Esophagus (tissue), 2 donors: ENCODE data around the gene TTN. TPM values are rescaled to one million over a fixed set of nuclear protein-coding genes. Genes with fewer than 3 reads are reported as not detected.

Experiments used
- H3K27ac ChIP-seq, 2 donors: one replicate each; pipeline ENCODE4 v1.5.1; 2013; ENCODE audit warnings: low read depth in 2 of 2, mild to moderate bottlenecking in 2 of 2, inconsistent platforms in 1 of 2, low read length in 1 of 2, moderate library complexity in 1 of 2
- H3K27me3 ChIP-seq, 2 donors: one replicate each; pipeline ENCODE4 v1.6.1; 2013; ENCODE audit warnings: low read length in 2 of 2, control low read depth in 1 of 2, mild to moderate bottlenecking in 1 of 2; ENCODE audit not compliant: insufficient read depth in 2 of 2, control insufficient read depth in 1 of 2
- H3K36me3 ChIP-seq, 2 donors: one replicate each; pipeline ENCODE4 v1.6.1; 2013; ENCODE audit warnings: low read length in 1 of 2; ENCODE audit not compliant: control insufficient read depth in 2 of 2, insufficient read depth in 2 of 2
- H3K4me1 ChIP-seq, 2 donors: one replicate each; pipeline ENCODE4 v1.6.1; 2013; ENCODE audit warnings: low read length in 1 of 2; ENCODE audit not compliant: control insufficient read depth in 2 of 2, insufficient read depth in 2 of 2
- H3K4me3 ChIP-seq, 2 donors: one replicate each; pipeline ENCODE4 v1.5.1; 2013; ENCODE audit warnings: low read length in 2 of 2, mild to moderate bottlenecking in 2 of 2, low read depth in 1 of 2, moderate library complexity in 1 of 2
- H3K9me3 ChIP-seq, 2 donors: one replicate each; pipeline ENCODE4 v1.6.1; 2013; ENCODE audit warnings: mild to moderate bottlenecking in 2 of 2, low read depth in 1 of 2, low read length in 1 of 2, moderate library complexity in 1 of 2; ENCODE audit not compliant: control insufficient read depth in 2 of 2, insufficient read depth in 1 of 2
- WGBS, 2 donors: extraction: QIAGEN DNeasy Blood & Tissue Kit; methylation state at CpG; one replicate each; pipeline ENCODE4 v1.1.7; 2013; 5-methylcytosine and 5-hydroxymethylcytosine counted together
- polyA plus RNA-seq, 2 donors: library from polyadenylated mRNA; stranded (reverse); fragments of 200-250 nt; gene quantifications; one replicate each; pipeline ENCODE4 v1.2.3, GENCODE V29; 2013
- donor health status: healthy with polysubstance abuse.
- donor health status: Bipolar disorder and iron deficiency.

TTN gene
- polyA plus RNA-seq, 2 donors: 0.09 to 0.59 TPM

GRCh38 chr2:178553047-178553446 is 254.2 kb downstream of the TTN start:
- Histone ChIP-seq H3K27me3 (no peaks in the 10 kb centered on the region), H3K4me1 (no peaks in the 10 kb centered on the region), H3K9me3 (no peaks in the 10 kb centered on the region), H3K36me3 (peaks cover 0 to 7% of the 10 kb centered on the region in 2 donors), H3K4me3 (no peak overlapping the region), H3K27ac (no peak overlapping the region)
- 65 to 84% methylated on average over 2 of the region's 2 CpGs for WGBS, 2 donors

- Histone ChIP-seq H3K9me3 (no peaks in the 10 kb centered on the region), H3K27ac (no peak overlapping the region), H3K4me1 (no peaks in the 10 kb centered on the region), H3K27me3 (no peaks in the 10 kb centered on the region), H3K36me3 (peaks cover 2 to 15% of the 10 kb centered on the region in 2 donors), H3K4me3 (no peak overlapping the region)
- 90 to 95% methylated on average over 2 of the region's 2 CpGs for WGBS, 2 donors
Measured at GRCh38 chr2:178550352-178550751, 256.9 kb downstream of the TTN start.

GRCh38 chr2:178542569-178542968 is 264.7 kb downstream of the TTN start:
- no peaks in the 10 kb centered on the region for H3K4me1 ChIP-seq
- peaks cover 7 to 27% of the 10 kb centered on the region in 2 donors for H3K36me3 ChIP-seq
- H3K4me3 ChIP-seq: no peak overlapping the region
- H3K27me3 ChIP-seq: no peaks in the 10 kb centered on the region
- H3K9me3 ChIP-seq: no peaks in the 10 kb centered on the region
- no peak overlapping the region for H3K27ac ChIP-seq
- WGBS, 2 donors: 97% methylated on average over 5 of the region's 5 CpGs

DNA sequence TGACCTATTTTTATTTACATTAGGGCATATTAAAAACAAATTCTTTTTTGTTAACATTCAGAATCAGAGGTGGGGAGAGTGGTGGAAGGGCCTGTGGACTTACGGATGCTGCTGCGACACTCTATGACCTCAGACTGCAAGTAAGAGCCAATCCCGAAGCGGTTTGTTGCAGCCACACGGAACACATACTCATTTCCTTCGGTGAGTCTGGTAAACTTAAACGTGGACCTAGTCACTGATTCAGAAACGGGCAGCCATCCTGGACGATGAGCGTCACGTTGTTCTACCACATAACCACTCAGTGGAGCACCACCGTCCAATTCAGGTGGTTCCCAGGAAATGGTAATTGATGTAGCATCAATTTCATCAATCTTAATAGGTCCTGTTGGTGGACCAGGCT is 265.1 kb downstream of the TTN start:
- Histone ChIP-seq H3K27ac (no peak overlapping the region), H3K9me3 (no peaks in the 10 kb centered on the region), H3K36me3 (peaks cover 7 to 27% of the 10 kb centered on the region in 2 donors), H3K4me3 (no peak overlapping the region), H3K4me1 (no peaks in the 10 kb centered on the region), H3K27me3 (no peaks in the 10 kb centered on the region)
- 96% methylated on average over 12 of the region's 12 CpGs for WGBS, 2 donors

DNA sequence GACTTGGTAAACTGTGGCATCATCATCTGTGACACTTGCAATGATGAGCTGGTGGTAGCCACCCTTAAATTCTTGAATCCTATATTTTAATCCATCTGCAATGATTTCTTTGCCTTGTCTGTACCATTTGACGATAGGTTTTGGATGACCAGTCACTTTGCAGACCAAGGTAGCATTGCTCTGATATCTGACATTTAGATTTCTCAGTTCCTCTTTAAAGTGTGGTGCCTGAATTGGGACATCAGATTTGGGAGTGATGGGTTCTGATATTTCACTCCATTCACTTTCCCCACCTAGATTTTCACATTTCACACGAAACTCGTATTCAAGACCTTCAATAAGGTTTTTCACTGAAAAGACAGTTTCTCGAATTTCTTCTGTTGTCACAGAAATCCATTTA is 271.2 kb downstream of the TTN start:
- 95 to 97% methylated on average over 4 of the region's 4 CpGs for WGBS, 2 donors
- Histone ChIP-seq H3K27ac (no peak overlapping the region), H3K4me3 (no peak overlapping the region), H3K36me3 (peaks cover 4 to 19% of the 10 kb centered on the region in 2 donors), H3K27me3 (no peaks in the 10 kb centered on the region), H3K9me3 (no peaks in the 10 kb centered on the region), H3K4me1 (no peaks in the 10 kb centered on the region)

DNA sequence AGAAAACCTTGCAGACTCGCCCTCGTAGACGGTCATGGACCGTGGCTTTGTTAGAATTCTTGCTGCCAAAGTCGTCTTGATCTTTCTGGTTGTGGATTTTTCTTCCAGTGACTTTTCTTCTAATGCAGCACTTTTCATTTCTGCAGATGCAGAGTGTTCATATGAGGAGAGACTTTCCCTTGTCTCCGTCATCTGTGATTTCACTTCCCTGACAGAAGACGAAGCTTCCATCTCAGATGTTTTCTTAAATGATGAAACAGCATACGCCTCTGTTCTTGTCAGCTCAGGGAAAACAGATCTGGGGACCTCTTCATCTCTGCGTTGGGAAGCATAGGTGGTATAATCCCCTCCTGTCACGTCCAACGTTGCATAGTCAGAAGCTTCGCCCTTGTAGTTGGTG is 276.1 kb downstream of the TTN start:
- Histone ChIP-seq H3K4me1 (no peaks in the 10 kb centered on the region), H3K4me3 (no peak overlapping the region), H3K27ac (no peak overlapping the region), H3K27me3 (no peaks in the 10 kb centered on the region), H3K9me3 (no peaks in the 10 kb centered on the region), H3K36me3 (peaks cover 4 to 10% of the 10 kb centered on the region in 2 donors)
- 88 to 93% methylated on average over 12 of the region's 12 CpGs for WGBS, 2 donors

DNA sequence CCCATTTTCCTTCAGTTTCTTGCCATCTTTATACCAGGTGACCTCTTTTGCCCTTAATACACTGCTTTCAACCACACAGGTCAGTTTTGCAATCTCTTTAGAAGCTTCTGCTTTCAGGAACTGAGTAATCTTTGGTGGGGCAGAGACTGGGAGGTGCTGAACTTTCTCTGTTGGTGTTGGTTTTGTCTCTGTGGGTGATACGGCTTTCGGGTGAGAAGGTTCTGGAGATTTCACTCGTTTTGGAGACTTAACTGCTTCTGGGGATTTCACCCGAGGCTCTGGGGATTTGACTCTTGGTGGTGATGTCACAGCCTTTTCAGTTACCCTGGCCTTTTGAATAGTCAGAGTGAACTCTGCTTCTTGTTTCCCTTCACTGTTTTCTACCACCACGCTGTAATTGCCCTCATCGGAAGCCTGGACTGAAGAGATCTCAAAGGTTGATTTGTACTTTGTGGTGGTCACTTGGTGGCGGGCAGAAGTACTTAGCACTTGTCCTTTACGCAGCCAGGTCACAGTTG is 276.5 kb downstream of the TTN start:
- no peak overlapping the region for H3K4me3 ChIP-seq
- no peaks in the 10 kb centered on the region for H3K9me3 ChIP-seq
- no peaks in the 10 kb centered on the region for H3K27me3 ChIP-seq
- H3K36me3 ChIP-seq: peaks cover 4 to 10% of the 10 kb centered on the region in 2 donors
- H3K4me1 ChIP-seq: no peaks in the 10 kb centered on the region
- 81 to 82% methylated on average over 8 of the region's 8 CpGs for WGBS, 2 donors
- no peak overlapping the region for H3K27ac ChIP-seq

- no peak overlapping the region for H3K27ac ChIP-seq
Measured at GRCh38 chr2:178530131-178530530, 277.1 kb downstream of the TTN start.

DNA sequence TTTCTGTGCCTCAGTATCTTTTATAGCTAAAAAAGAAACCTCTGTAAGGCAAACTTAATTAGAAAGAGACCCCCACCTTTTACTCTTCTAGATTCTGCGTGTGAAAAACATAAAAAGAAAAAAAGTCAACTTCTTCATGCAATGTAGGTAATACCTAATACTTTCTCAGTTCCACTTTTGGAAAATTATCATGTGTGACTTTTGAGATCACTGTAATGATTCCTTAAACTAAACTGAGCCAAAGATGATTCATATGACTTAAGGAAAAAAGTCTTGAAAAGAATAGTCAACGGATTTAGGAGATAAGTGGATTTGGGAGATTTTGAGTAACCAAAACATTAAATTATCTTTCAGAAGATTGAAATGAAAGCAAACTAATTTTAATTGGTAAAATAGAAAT is 278.0 kb downstream of the TTN start:
- no peak overlapping the region for H3K27ac ChIP-seq
- H3K36me3 ChIP-seq: peaks cover 0 to 8% of the 10 kb centered on the region in 2 donors
- no peak overlapping the region for H3K4me3 ChIP-seq
- no peaks in the 10 kb centered on the region for H3K27me3 ChIP-seq
- H3K9me3 ChIP-seq: no peaks in the 10 kb centered on the region
- WGBS, 2 donors: 73 to 78% methylated on average over 2 of the region's 2 CpGs
- H3K4me1 ChIP-seq: no peaks in the 10 kb centered on the region

More at GRCh38 chr2:178530131-178530530, 277.1 kb downstream of the TTN start:
- H3K4me1 ChIP-seq: no peaks in the 10 kb centered on the region
- no peak overlapping the region for H3K4me3 ChIP-seq
- peaks cover 0 to 10% of the 10 kb centered on the region in 2 donors for H3K36me3 ChIP-seq
- 87 to 91% methylated on average over 2 of the region's 2 CpGs for WGBS, 2 donors
- H3K9me3 ChIP-seq: no peaks in the 10 kb centered on the region
- no peaks in the 10 kb centered on the region for H3K27me3 ChIP-seq

GRCh38 chr2:178528647-178529046 is 278.6 kb downstream of the TTN start:
- H3K27ac ChIP-seq: no peak overlapping the region
- H3K9me3 ChIP-seq: no peaks in the 10 kb centered on the region
- no peaks in the 10 kb centered on the region for H3K27me3 ChIP-seq
- no peaks in the 10 kb centered on the region for H3K4me1 ChIP-seq
- WGBS, 2 donors: 95 to 96% methylated on average over 5 of the region's 5 CpGs
- H3K4me3 ChIP-seq: no peak overlapping the region
- peaks cover 0 to 8% of the 10 kb centered on the region in 2 donors for H3K36me3 ChIP-seq
